Measurements from ENCODE around the gene OST4. TPM values are rescaled to one million over a fixed set of nuclear protein-coding genes. Genes with fewer than 3 reads are reported as not detected.

OST4 gene
- 193 and 258 TPM in 2 replicates for total RNA-seq

GRCh38 chr2:27071277-27071989 is at the start of gene OST4:
Gene OST4, minus strand, starts transcription at chr2:27071654.

GRCh38 chr2:27118525-27119329 is 47.3 kb upstream of the OST4 start, which contains the start of gene CGREF1:
Gene CGREF1, minus strand, starts transcription at chr2:27119128. Its CDS starts 14,762 bp downstream, at chr2:27104366.

GRCh38 chr2:27086724-27087593 is 15.5 kb upstream of the OST4 start, which contains the start of gene KHK:
Gene KHK, plus strand, starts transcription at chr2:27086772. Its CDS starts 488 bp downstream, at chr2:27087260.

GRCh38 chr2:27078267-27079194 is 7.1 kb upstream of the OST4 start, which contains the start of gene EMILIN1:
Gene EMILIN1, plus strand, starts transcription at chr2:27078615. Its CDS starts 451 bp downstream, at chr2:27079066.

GRCh38 chr2:27050996-27051901 is 20.2 kb downstream of the OST4 start, which contains the start of gene AGBL5:
Gene AGBL5, plus strand, starts transcription at chr2:27051668. Its CDS starts 1,291 bp downstream, at chr2:27052959.

GRCh38 chr2:27032495-27033252 is 38.8 kb downstream of the OST4 start, which contains the start of gene TMEM214:
Gene TMEM214, plus strand, starts transcription at chr2:27032965. Its CDS starts 51 bp downstream, at chr2:27033016.

Other genes starting within 250 kb of the OST4 start
- not detected in 2 replicates for gene DPYSL5, start 223.5 kb downstream of the OST4 start, total RNA-seq
- gene MAPRE3, start 101.0 kb downstream of the OST4 start, total RNA-seq: 2.6 and 4.3 TPM in 2 replicates
- gene TMEM214, start 38.7 kb downstream of the OST4 start, total RNA-seq: 53.6 and 71.9 TPM in 2 replicates
- 16.5 and 22.3 TPM in 2 replicates for gene AGBL5, start 20.0 kb downstream of the OST4 start, total RNA-seq
- 36.7 and 51.6 TPM in 2 replicates for gene EMILIN1, start 7.0 kb upstream of the OST4 start, total RNA-seq
- 1.4 and 1.5 TPM in 2 replicates for gene KHK, start 15.1 kb upstream of the OST4 start, total RNA-seq
- gene CGREF1, start 47.5 kb upstream of the OST4 start, total RNA-seq: 7.2 and 14.3 TPM in 2 replicates
- under 0.01 TPM in 1 of 2 replicates, not detected in the other for gene ABHD1, start 52.2 kb upstream of the OST4 start, total RNA-seq
- gene PREB, start 63.0 kb upstream of the OST4 start, total RNA-seq: 37.8 and 48.1 TPM in 2 replicates
- gene PRR30, start 67.8 kb upstream of the OST4 start, total RNA-seq: not detected in 2 replicates
- gene TCF23, start 77.3 kb upstream of the OST4 start, total RNA-seq: not detected in 2 replicates
- 113 and 144 TPM in 2 replicates for gene ATRAID, start 140.4 kb upstream of the OST4 start, total RNA-seq
- 43.6 and 48.1 TPM in 2 replicates for gene SLC5A6, start 140.6 kb upstream of the OST4 start, total RNA-seq
- 40.1 and 62.4 TPM in 2 replicates for gene CAD, start 145.7 kb upstream of the OST4 start, total RNA-seq
- gene SLC30A3, start 191.4 kb upstream of the OST4 start, total RNA-seq: not detected in 2 replicates
- not detected in 2 replicates for gene DNAJC5G, start 203.8 kb upstream of the OST4 start, total RNA-seq
- not detected in 2 replicates for gene TRIM54, start 210.8 kb upstream of the OST4 start, total RNA-seq
- 0.59 and 0.73 TPM in 2 replicates for gene UCN, start 236.8 kb upstream of the OST4 start, total RNA-seq